ENCODE data around the gene ETS1. TPM values are rescaled to one million over a fixed set of nuclear protein-coding genes. Genes with fewer than 3 reads are reported as not detected.
"Not testable (repeated sequence)": the region's sequence is repeated elsewhere in the genome, so short reads cannot be mapped to it uniquely, and the experiment has no call there.

The ETS1 gene
- polyA plus RNA-seq, 1 donor from 2014 or later, result 0.42 TPM

GRCh38 chr11:128451652-128452470 lies 135.5 kb downstream of the ETS1 start:
- Histone ChIP-seq H3K27ac (ENCODE audit: low read length) (no peak overlapping the region), H2AFZ (ENCODE audit: low read depth, low read length) (no peak overlapping the region), H3K27me3 (ENCODE audit: insufficient read depth, low read depth, low read length) (no peaks in the 10 kb centered on the region), H3F3A (ENCODE audit: insufficient read depth, low read length, poor library complexity, severe bottlenecking) (no peaks in the 10 kb centered on the region), H3K4me3 (ENCODE audit: low read length) (no peak overlapping the region), H3K36me3 (ENCODE audit: insufficient read depth, low read length) (no peaks in the 10 kb centered on the region), H3K9me2 (ENCODE audit: insufficient read depth, low read length) (no peaks in the 10 kb centered on the region), H3K9me3 (ENCODE audit: low read length) (no peaks in the 10 kb centered on the region), H3K79me2 (replicated peaks; ENCODE audit: insufficient read depth, low read length) (no peaks in the 10 kb centered on the region), H3K4me2 (ENCODE audit: low read length) (no peak overlapping the region), H3K9ac (ENCODE audit: low read length) (no peak overlapping the region), H4K20me1 (ENCODE audit: insufficient read depth) (no peaks in the 10 kb centered on the region)
- no peak for TF ChIP-seq EP300 (conservative IDR thresholded peaks at IDR 0.05; ENCODE audit: poor library complexity, severe bottlenecking)
- TF ChIP-seq TAF1 (IDR thresholded peaks at IDR 0.05; ENCODE audit: low read depth), result no peak
- TF ChIP-seq SMC3 (conservative IDR thresholded peaks at IDR 0.05; ENCODE audit: poor library complexity), result no peak

- Histone ChIP-seq H3F3A (ENCODE audit: insufficient read depth, low read length, poor library complexity, severe bottlenecking) (no peaks in the 10 kb centered on the region), H3K27ac (ENCODE audit: low read length) (no peak overlapping the region), H2AFZ (ENCODE audit: low read depth, low read length) (no peak overlapping the region), H3K79me2 (replicated peaks; ENCODE audit: insufficient read depth, low read length) (no peaks in the 10 kb centered on the region), H3K27me3 (ENCODE audit: insufficient read depth, low read depth, low read length) (no peaks in the 10 kb centered on the region), H3K9me3 (ENCODE audit: low read length) (no peaks in the 10 kb centered on the region), H3K36me3 (ENCODE audit: insufficient read depth, low read length) (no peaks in the 10 kb centered on the region), H3K4me2 (ENCODE audit: low read length) (no peak overlapping the region), H3K9me2 (ENCODE audit: insufficient read depth, low read length) (no peaks in the 10 kb centered on the region), H3K4me3 (ENCODE audit: low read length) (no peak overlapping the region), H4K20me1 (ENCODE audit: insufficient read depth) (no peaks in the 10 kb centered on the region), H3K9ac (ENCODE audit: low read length) (no peak overlapping the region)
- TF ChIP-seq EZH2 (IDR thresholded peaks at IDR 0.05; ENCODE audit: borderline replicate concordance, insufficient read depth, low read length, poor library complexity, severe bottlenecking), result no peak
- no peak for TF ChIP-seq POLR2AphosphoS5 (IDR thresholded peaks at IDR 0.05)
- TF ChIP-seq RAD21 (conservative IDR thresholded peaks at IDR 0.05), result no peak
- TF ChIP-seq SMC3 (conservative IDR thresholded peaks at IDR 0.05; ENCODE audit: poor library complexity), result no peak
- no peak for TF ChIP-seq EP300 (conservative IDR thresholded peaks at IDR 0.05; ENCODE audit: poor library complexity, severe bottlenecking)
- no peak for TF ChIP-seq TAF1 (IDR thresholded peaks at IDR 0.05; ENCODE audit: low read depth)
- no peak for TF ChIP-seq CTCF (IDR thresholded peaks at IDR 0.05; ENCODE audit: poor library complexity, severe bottlenecking)
- TF ChIP-seq MXI1 (conservative IDR thresholded peaks at IDR 0.05; ENCODE audit: poor library complexity, severe bottlenecking), result no peak
- TF ChIP-seq REST (IDR thresholded peaks at IDR 0.05; ENCODE audit: borderline replicate concordance), result no peak
These were observed 136.3 kb downstream of the ETS1 start for GRCh38 chr11:128450882-128451651.

GRCh38 chr11:128450425-128450824 lies 136.9 kb downstream of the ETS1 start:
- H3K9ac ChIP-seq (ENCODE audit: low read length); H3K27me3 ChIP-seq (ENCODE audit: insufficient read depth, low read depth, low read length); H3K4me2 ChIP-seq (ENCODE audit: low read length); H3K9me2 ChIP-seq (ENCODE audit: insufficient read depth, low read length); H3K9me3 ChIP-seq (ENCODE audit: low read length); H3F3A ChIP-seq (ENCODE audit: insufficient read depth, low read length, poor library complexity, severe bottlenecking); H4K20me1 ChIP-seq (ENCODE audit: insufficient read depth); H2AFZ ChIP-seq (ENCODE audit: low read depth, low read length); H3K4me3 ChIP-seq (ENCODE audit: low read length); H3K36me3 ChIP-seq (ENCODE audit: insufficient read depth, low read length); H3K27ac ChIP-seq (ENCODE audit: low read length); H3K79me2 ChIP-seq (replicated peaks; ENCODE audit: insufficient read depth, low read length): not testable (repeated sequence)
